ENCODE data around the gene OR2T2. TPM values are rescaled to one million over a fixed set of nuclear protein-coding genes. Genes with fewer than 3 reads are reported as not detected.
"Not testable (repeated sequence)": the region's sequence is repeated elsewhere in the genome, so short reads cannot be mapped to it uniquely, and the experiment has no call there.

The OR2T2 gene
- total RNA-seq, 2 experiments from 2014 or later: not detected

DNA sequence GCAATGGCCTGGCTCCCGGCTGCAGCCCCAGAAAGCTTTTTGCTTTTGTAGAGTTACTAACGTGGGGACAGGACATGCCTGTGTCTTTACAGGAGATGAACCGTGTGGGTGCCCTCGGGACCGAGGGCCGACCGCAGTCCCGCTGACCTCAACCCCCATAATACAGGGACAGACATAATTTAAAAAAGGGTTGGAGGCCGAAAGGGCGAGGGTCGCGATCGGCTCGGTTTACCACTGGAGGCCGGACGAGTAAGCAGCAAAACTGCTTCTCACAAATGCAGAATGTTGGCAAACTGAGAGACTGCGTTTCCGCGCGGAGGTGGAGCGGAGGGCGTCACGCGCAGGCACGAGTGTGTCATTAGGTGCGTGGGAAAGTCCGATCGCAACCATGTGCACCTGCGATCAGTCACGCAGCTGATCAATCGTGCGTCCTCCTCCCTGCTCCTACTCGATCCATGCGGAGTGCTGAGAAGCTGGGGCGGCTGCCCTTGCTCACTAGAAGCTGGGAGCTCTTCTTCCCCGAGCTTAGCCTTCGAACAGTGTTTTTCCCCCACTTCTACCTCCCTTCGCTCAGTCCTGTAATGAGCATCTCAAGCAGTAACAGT lies 11.5 kb upstream of the OR2T2 start:
- ATAC-seq, POLR2A ChIA-PET, H3K4me3 Mint-ChIP-seq: not testable (repeated sequence)

DNA sequence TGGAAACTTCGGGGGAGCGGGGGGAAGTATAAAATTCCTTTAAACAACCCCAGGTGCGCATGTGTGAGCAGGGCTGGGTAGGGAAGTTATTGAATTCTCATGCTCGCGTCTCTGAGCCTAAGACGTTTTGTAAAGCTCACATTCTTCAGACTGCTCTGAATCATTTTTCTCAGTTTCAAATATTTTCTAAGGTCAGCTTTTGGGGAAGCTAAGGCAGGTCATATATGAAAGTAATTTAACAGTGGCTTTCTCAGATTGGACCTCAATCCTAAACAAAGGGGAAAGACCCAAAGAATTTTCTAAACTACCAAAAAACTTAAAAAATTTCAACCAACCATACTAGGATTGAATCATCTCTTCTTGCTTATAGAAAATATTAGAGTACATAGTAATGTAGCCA lies 10.5 kb upstream of the OR2T2 start:
- H3K36me3 Mint-ChIP-seq (ENCODE audit: low read depth); CTCF ChIA-PET: not testable (repeated sequence)

More for the DNA sequence above, 11.5 kb upstream of the OR2T2 start:
- H3K27me3 Mint-ChIP-seq (ENCODE audit: low read depth); H3K27ac Mint-ChIP-seq; DNase-seq; H3K36me3 Mint-ChIP-seq (ENCODE audit: low read depth); H3K4me1 Mint-ChIP-seq (ENCODE audit: low read depth); H3K9me3 Mint-ChIP-seq (ENCODE audit: insufficient read depth); CTCF ChIA-PET: not testable (repeated sequence)

DNA sequence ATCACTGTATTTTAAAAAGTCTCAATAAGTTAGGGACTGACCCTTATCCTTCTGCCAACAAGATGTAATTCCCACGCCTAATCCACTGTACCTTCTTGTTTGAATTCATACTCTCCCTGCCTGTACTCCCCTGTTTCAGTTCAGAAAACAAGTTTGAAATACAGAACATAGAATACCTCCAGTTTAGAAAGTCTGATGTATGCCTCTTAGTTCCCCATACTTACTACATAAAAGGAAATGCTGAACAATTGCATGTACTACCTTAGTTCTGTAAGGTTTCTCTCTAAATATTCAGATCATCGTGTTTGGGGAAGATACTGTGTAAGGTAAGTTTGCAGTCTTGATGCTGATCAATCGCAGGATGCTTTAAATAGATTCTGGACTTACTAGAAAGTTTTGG lies 9.1 kb upstream of the OR2T2 start:
- H3K27me3 Mint-ChIP-seq (ENCODE audit: low read depth); DNase-seq; H3K27ac Mint-ChIP-seq; H3K4me1 Mint-ChIP-seq (ENCODE audit: low read depth); H3K36me3 Mint-ChIP-seq (ENCODE audit: low read depth); H3K9me3 Mint-ChIP-seq (ENCODE audit: insufficient read depth); CTCF ChIA-PET; POLR2A ChIA-PET; ATAC-seq; H3K4me3 Mint-ChIP-seq: not testable (repeated sequence)

More for the DNA sequence above, 10.5 kb upstream of the OR2T2 start:
- ATAC-seq; H3K27me3 Mint-ChIP-seq (ENCODE audit: low read depth); DNase-seq; H3K9me3 Mint-ChIP-seq (ENCODE audit: insufficient read depth); POLR2A ChIA-PET; H3K27ac Mint-ChIP-seq; H3K4me1 Mint-ChIP-seq (ENCODE audit: low read depth); H3K4me3 Mint-ChIP-seq: not testable (repeated sequence)

DNA sequence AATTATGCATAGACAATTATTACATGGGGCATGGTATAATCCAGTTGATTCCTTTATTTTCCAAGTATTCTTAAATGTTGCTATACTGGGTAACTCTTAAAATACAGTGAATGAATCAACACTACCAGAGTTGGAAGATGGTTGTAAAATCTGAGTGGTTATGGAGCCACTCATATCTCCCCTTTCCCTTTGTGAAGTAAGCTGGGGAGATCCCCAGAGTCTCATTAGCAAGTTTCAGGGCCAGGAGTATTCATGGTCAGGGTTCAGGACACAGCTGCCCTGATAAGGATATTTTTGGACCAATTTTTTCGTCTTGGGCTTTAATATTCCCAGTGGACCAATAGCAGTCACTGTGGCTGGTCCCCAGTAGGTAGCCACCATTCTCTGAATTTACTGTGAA lies 6.8 kb upstream of the OR2T2 start:
- H3K27me3 Mint-ChIP-seq (ENCODE audit: low read depth); DNase-seq; POLR2A ChIA-PET; H3K27ac Mint-ChIP-seq; H3K4me3 Mint-ChIP-seq; H3K4me1 Mint-ChIP-seq (ENCODE audit: low read depth); H3K9me3 Mint-ChIP-seq (ENCODE audit: insufficient read depth); CTCF ChIA-PET; ATAC-seq; H3K36me3 Mint-ChIP-seq (ENCODE audit: low read depth): not testable (repeated sequence)

DNA sequence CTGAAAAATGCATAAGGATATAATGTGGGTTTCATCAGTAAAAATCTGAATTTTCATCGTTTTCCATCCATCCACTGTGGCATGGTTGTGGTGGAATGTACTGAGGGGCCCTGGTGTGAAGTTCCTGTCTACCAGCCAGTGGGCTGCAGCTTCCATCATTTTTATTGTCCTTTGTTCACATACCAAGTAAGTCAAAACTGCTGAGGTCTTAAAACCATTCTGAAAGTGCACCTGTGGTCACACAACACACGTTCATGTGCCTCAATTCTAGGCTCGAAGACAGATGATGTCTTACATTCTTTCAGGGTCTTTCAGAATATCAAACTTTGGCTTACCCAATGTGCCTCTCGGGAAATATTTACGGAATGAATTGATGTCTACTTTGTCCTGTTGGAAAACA lies 6.2 kb upstream of the OR2T2 start:
- H3K4me3 Mint-ChIP-seq; H3K36me3 Mint-ChIP-seq (ENCODE audit: low read depth); H3K27me3 Mint-ChIP-seq (ENCODE audit: low read depth); DNase-seq; POLR2A ChIA-PET; H3K27ac Mint-ChIP-seq; H3K4me1 Mint-ChIP-seq (ENCODE audit: low read depth); CTCF ChIA-PET; H3K9me3 Mint-ChIP-seq (ENCODE audit: insufficient read depth); ATAC-seq: not testable (repeated sequence)

DNA sequence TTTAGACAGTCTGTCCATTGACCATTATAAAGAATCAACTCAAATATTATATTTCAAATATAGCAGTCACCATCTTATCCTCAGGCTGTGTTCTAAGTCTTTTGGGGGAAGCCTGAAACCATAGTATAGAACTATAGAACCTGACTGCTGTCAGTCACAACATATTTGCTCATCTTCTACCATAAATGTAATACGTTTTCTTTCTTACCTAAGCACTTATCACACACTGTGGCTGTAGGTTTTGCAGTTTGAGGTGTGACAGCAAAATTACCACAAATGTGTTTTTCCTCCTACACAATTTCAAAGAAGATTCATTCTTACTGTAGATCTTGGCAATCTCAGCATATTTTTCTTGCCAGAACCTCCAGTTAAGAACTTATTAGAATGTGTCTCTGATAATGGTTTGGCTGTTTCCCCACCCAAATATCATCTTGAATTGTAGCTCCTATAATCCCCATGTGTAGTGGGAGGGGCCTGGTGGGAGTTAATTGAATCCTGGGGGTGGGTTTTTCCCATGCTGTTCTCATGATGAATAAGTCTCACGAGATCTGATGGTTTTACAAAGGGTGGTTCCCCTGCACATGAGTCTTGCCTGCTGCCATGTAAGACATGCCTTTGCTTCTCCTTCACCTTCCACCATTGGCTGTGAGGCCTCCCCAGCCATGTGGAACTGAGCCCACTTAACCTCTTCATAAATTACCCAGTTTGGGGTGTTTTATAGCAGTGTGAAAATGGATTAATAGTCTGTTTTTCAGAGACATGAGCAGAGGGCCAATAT lies 2.7 kb upstream of the OR2T2 start:
- H3K4me1 Mint-ChIP-seq (ENCODE audit: low read depth); POLR2A ChIA-PET; ATAC-seq; H3K36me3 Mint-ChIP-seq (ENCODE audit: low read depth); CTCF ChIA-PET; H3K27ac Mint-ChIP-seq; DNase-seq; H3K4me3 Mint-ChIP-seq; H3K27me3 Mint-ChIP-seq (ENCODE audit: low read depth); H3K9me3 Mint-ChIP-seq (ENCODE audit: insufficient read depth): not testable (repeated sequence)

DNA sequence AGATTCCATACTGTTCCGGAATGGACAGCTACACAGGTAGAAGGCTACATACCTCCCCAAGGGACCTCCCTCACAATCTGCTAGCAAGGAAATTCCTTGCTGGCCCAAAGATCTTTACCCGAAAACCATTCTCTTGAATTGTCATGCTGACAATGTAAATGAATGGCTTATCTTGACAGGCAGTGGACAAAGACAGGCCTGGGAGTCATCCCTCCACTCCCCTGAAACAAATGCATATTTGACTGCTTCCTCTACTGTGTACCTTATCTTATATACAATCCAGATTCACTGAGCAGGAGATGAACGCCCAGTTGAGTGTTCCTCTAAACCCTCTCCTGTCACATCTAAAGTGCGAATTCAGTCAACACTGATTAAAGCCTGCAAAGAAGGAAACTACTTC lies 834 bp upstream of the OR2T2 start:
- H3K4me3 Mint-ChIP-seq; H3K27me3 Mint-ChIP-seq (ENCODE audit: low read depth); DNase-seq; H3K4me1 Mint-ChIP-seq (ENCODE audit: low read depth); H3K27ac Mint-ChIP-seq; ATAC-seq; H3K36me3 Mint-ChIP-seq (ENCODE audit: low read depth); H3K9me3 Mint-ChIP-seq (ENCODE audit: insufficient read depth); POLR2A ChIA-PET; CTCF ChIA-PET: not testable (repeated sequence)

DNA sequence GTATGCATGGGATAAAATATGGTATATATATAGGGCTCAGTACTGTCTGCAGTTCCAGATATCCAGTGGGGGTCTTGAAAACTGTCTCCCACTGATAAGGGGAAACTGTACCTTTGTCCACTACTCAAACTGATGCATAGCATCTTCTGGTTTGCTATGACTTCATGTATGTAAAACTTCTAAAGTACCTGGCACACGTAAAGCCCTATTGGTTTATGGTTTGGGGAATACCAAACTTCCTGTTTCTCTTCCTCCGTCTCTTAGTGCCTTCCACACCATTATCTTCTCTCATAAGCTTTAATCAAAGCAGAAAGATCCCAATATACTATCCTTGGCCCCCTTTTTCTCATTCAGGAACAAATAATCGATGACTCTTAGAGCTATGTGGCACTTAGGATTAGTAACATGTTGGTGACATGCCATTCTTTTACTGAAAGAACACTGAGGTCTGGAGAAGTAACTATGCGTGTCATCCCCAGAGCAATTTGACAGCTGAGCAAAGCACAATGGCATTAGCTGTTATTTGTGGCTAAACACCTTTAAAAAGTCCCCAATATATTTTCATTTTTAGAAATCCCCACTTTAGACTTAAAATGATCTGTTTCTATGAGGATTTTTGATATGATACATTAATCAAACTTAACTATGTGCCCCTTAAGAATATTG lies 3.1 kb downstream of the OR2T2 start:
- H3K27me3 Mint-ChIP-seq (ENCODE audit: low read depth); ATAC-seq; POLR2A ChIA-PET; CTCF ChIA-PET; DNase-seq; H3K36me3 Mint-ChIP-seq (ENCODE audit: low read depth); H3K4me1 Mint-ChIP-seq (ENCODE audit: low read depth); H3K27ac Mint-ChIP-seq; H3K9me3 Mint-ChIP-seq (ENCODE audit: insufficient read depth); H3K4me3 Mint-ChIP-seq: not testable (repeated sequence)

DNA sequence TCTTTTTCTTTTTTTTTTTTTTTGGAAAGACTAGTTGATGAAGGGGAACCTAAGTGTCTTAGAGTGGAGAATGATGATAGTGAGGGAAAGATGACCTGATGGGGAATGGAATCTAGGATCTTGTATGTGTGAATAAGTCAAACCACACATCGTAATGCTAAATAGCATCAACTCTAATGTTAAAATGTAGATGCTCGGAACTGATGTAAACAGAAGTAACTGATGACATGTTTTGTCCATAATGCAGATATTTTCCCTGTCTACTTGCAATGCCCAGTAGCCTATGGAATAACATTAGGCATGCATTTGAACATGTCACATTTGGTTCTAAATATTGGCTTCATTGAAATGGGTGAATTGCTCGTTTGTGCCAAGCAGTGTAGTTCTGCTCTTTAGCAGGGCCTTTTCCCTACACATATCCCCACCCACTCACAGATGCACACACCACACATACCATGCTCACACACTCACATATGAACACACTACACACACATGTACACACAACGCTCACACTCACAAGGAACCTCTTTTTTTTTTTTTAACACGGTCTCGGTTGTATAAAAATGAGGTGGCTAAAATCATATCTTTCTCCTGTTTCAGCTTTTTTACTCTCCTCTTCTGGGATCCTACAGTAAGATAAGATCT lies 4.5 kb downstream of the OR2T2 start:
- DNase-seq; H3K27me3 Mint-ChIP-seq (ENCODE audit: low read depth); H3K36me3 Mint-ChIP-seq (ENCODE audit: low read depth); POLR2A ChIA-PET; H3K27ac Mint-ChIP-seq; CTCF ChIA-PET; H3K4me1 Mint-ChIP-seq (ENCODE audit: low read depth); H3K9me3 Mint-ChIP-seq (ENCODE audit: insufficient read depth); ATAC-seq; H3K4me3 Mint-ChIP-seq: not testable (repeated sequence)

DNA sequence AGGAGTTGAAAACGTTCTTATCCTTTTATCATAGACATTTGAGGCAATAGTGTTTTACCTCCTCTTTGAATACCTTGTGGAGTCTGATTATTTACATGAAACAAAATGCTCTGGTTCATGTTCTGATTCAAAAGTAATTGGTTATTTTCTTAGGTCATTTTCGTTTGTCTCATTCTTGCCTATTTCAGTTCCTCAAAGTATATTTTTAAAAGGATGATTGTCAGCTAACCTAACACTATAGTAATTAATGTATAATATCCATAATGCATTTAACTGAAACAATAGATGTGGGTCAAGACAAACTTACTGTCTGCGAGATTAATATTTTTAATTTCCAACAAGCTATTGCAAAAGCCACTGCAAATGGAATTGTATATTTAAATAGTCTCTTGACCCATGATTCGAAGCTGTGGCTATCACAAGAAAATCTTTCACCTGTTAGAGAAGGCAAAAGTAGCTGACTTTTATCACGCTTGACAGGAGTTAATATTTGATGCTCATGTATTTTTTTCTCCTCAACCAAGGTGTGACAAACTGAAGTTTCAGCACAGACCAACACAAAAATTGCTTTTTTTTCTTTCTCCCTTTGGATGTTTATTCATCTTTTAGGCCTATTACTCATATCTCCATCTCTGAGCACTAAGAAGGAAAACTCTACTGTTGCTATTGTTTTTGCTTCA lies 5.2 kb downstream of the OR2T2 start:
- H3K4me3 Mint-ChIP-seq; CTCF ChIA-PET; POLR2A ChIA-PET; DNase-seq; ATAC-seq; H3K27ac Mint-ChIP-seq; H3K27me3 Mint-ChIP-seq (ENCODE audit: low read depth); H3K4me1 Mint-ChIP-seq (ENCODE audit: low read depth); H3K36me3 Mint-ChIP-seq (ENCODE audit: low read depth); H3K9me3 Mint-ChIP-seq (ENCODE audit: insufficient read depth): not testable (repeated sequence)

DNA sequence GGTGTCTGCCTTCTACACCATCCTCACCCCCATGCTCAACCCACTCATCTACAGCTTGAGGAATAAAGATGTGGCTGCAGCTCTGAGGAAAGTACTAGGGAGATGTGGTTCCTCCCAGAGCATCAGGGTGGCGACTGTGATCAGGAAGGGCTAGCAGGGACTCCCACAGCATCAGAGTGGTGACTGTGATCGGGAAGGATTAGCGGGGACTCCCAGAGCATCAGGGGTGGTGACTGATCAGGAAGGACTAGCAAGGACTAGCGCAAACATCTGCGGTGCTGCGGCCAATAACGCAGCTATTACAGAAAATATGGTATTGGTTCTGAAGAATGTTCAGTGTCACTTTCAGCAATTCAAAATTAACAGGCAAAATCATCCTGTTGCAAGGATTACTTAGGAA lies 8.2 kb downstream of the OR2T2 start:
- CTCF ChIA-PET; POLR2A ChIA-PET; H3K4me1 Mint-ChIP-seq (ENCODE audit: low read depth); DNase-seq; H3K36me3 Mint-ChIP-seq (ENCODE audit: low read depth); ATAC-seq; H3K27me3 Mint-ChIP-seq (ENCODE audit: low read depth); H3K9me3 Mint-ChIP-seq (ENCODE audit: insufficient read depth); H3K27ac Mint-ChIP-seq; H3K4me3 Mint-ChIP-seq: not testable (repeated sequence)

DNA sequence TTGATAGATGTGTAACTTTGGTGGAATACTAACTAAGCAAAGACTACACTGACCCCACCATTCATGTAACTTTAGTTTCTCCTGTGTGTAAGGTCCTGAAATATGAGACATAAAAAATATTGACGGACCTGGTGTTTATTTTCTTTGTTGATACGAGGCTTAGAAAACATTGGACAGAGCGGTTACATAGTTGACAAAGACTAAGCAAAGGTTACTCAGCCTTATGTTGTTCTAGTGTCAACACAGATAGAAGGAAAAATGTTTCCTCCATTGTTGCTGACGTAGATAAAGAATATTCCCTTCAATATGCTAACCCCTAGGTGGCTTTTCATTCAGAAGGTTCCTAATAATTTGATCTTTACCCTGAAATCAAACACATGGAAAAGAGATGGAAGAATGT lies 9.6 kb downstream of the OR2T2 start:
- H3K36me3 Mint-ChIP-seq (ENCODE audit: low read depth); POLR2A ChIA-PET; CTCF ChIA-PET; H3K4me1 Mint-ChIP-seq (ENCODE audit: low read depth); H3K9me3 Mint-ChIP-seq (ENCODE audit: insufficient read depth); H3K27ac Mint-ChIP-seq; H3K27me3 Mint-ChIP-seq (ENCODE audit: low read depth); ATAC-seq; H3K4me3 Mint-ChIP-seq; DNase-seq: not testable (repeated sequence)

Data from activated CD8-positive, alpha-beta T cell treated with anti-CD3 and anti-CD28 coated beads, Interleukin-2, amount 10 ng/mL, durations not matched to agents 7 days and 5 days (primary cell).